ENCODE data around the gene PTHLH. TPM values are rescaled to one million over a fixed set of nuclear protein-coding genes. Genes with fewer than 3 reads are reported as not detected.

Gene PTHLH
- total and polyA plus RNA-seq, 4 donors, result 0.22 to 3.0 (median 0.37) TPM

- WGBS, 2 donors, result 45 to 47% methylated on average over 2 of the region's 2 CpGs
- Histone ChIP-seq H3K27me3 (ENCODE audit: control insufficient read depth in 3 of 3, insufficient read depth in 3 of 3, low read length in 2 of 3) (peaks cover 0 to 68% (median 38%) of the 10 kb centered on the region in 3 donors), H3K4me1 (ENCODE audit: control insufficient read depth in 5 of 5, insufficient read depth in 5 of 5, low read length in 5 of 5) (peaks cover 0 to 41% (median 4%) of the 10 kb centered on the region in 5 donors), H3K36me3 (ENCODE audit: control insufficient read depth in 4 of 4, insufficient read depth in 4 of 4, low read length in 4 of 4) (no peaks in the 10 kb centered on the region), H3K9me3 (ENCODE audit: control insufficient read depth in 4 of 4, insufficient read depth in 3 of 4, low read length in 3 of 4) (peaks cover 0 to 1% (median 0%) of the 10 kb centered on the region in 4 donors), H3K27ac (ENCODE audit: low read depth in 1 of 2, low read length in 1 of 2) (no peak overlapping the region), H3K4me3 (no peak overlapping the region), H3K9ac (ENCODE audit: insufficient read depth in 1 of 2, low read length in 2 of 2) (no peak overlapping the region)
- ATAC-seq (ENCODE audit: insufficient read depth, low FRiP score) (no peak), DNase-seq (no peak)
- TF ChIP-seq, protein P1, sequence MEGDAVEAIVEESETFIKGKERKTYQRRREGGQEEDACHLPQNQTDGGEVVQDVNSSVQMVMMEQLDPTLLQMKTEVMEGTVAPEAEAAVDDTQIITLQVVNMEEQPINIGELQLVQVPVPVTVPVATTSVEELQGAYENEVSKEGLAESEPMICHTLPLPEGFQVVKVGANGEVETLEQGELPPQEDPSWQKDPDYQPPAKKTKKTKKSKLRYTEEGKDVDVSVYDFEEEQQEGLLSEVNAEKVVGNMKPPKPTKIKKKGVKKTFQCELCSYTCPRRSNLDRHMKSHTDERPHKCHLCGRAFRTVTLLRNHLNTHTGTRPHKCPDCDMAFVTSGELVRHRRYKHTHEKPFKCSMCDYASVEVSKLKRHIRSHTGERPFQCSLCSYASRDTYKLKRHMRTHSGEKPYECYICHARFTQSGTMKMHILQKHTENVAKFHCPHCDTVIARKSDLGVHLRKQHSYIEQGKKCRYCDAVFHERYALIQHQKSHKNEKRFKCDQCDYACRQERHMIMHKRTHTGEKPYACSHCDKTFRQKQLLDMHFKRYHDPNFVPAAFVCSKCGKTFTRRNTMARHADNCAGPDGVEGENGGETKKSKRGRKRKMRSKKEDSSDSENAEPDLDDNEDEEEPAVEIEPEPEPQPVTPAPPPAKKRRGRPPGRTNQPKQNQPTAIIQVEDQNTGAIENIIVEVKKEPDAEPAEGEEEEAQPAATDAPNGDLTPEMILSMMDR (IDR thresholded peaks at IDR 0.05; ENCODE audit: control extremely low read depth, extremely low read depth), result no peak
These were observed 5.7 kb downstream of the PTHLH start for GRCh38 chr12:27966870-27967269.

- no peak overlapping the region for H3K27ac ChIP-seq (ENCODE audit: low read depth in 1 of 2, low read length in 1 of 2)
- DNase-seq (no peak), ATAC-seq (ENCODE audit: insufficient read depth, low FRiP score) (no peak)
- WGBS, 2 donors, result 78 to 81% methylated on average over 2 of the region's 2 CpGs
- no peak overlapping the region for H3K4me3 ChIP-seq
- H3K9ac ChIP-seq (ENCODE audit: insufficient read depth in 1 of 2, low read length in 2 of 2), result no peak overlapping the region
- peaks cover 0 to 35% (median 4%) of the 10 kb centered on the region in 5 donors for H3K4me1 ChIP-seq (ENCODE audit: control insufficient read depth in 5 of 5, insufficient read depth in 5 of 5, low read length in 5 of 5)
- H3K9me3 ChIP-seq (ENCODE audit: control insufficient read depth in 4 of 4, insufficient read depth in 3 of 4, low read length in 3 of 4), result peaks cover 0 to 1% (median 0%) of the 10 kb centered on the region in 4 donors
- TF ChIP-seq, protein P1 (IDR thresholded peaks at IDR 0.05; ENCODE audit: control extremely low read depth, extremely low read depth), result no peak
- H3K36me3 ChIP-seq (ENCODE audit: control insufficient read depth in 4 of 4, insufficient read depth in 4 of 4, low read length in 4 of 4), result no peaks in the 10 kb centered on the region
- H3K27me3 ChIP-seq (ENCODE audit: control insufficient read depth in 3 of 3, insufficient read depth in 3 of 3, low read length in 2 of 3), result peaks cover 0 to 59% (median 29%) of the 10 kb centered on the region in 3 donors
These were observed 6.6 kb downstream of the PTHLH start for GRCh38 chr12:27965966-27966365.

GRCh38 chr12:27965411-27965810 is 7.1 kb downstream of the PTHLH start:
- 0 to 32% methylated on average over 1 of the region's 1 CpG for WGBS, 2 donors
- H3K9ac ChIP-seq (ENCODE audit: insufficient read depth in 1 of 2, low read length in 2 of 2), result no peak overlapping the region
- no peak overlapping the region for H3K27ac ChIP-seq (ENCODE audit: low read depth in 1 of 2, low read length in 1 of 2)
- H3K27me3 ChIP-seq (ENCODE audit: control insufficient read depth in 3 of 3, insufficient read depth in 3 of 3, low read length in 2 of 3), result peaks cover 0 to 56% (median 28%) of the 10 kb centered on the region in 3 donors
- DNase-seq (no peak), ATAC-seq (ENCODE audit: insufficient read depth, low FRiP score) (no peak)
- TF ChIP-seq, protein P1 (IDR thresholded peaks at IDR 0.05; ENCODE audit: control extremely low read depth, extremely low read depth), result no peak
- no peak overlapping the region for H3K4me3 ChIP-seq
- peaks cover 0 to 30% (median 4%) of the 10 kb centered on the region in 5 donors for H3K4me1 ChIP-seq (ENCODE audit: control insufficient read depth in 5 of 5, insufficient read depth in 5 of 5, low read length in 5 of 5)
- H3K36me3 ChIP-seq (ENCODE audit: control insufficient read depth in 4 of 4, insufficient read depth in 4 of 4, low read length in 4 of 4), result no peaks in the 10 kb centered on the region
- H3K9me3 ChIP-seq (ENCODE audit: control insufficient read depth in 4 of 4, insufficient read depth in 3 of 4, low read length in 3 of 4), result peaks cover 0 to 1% (median 0%) of the 10 kb centered on the region in 4 donors

DNA sequence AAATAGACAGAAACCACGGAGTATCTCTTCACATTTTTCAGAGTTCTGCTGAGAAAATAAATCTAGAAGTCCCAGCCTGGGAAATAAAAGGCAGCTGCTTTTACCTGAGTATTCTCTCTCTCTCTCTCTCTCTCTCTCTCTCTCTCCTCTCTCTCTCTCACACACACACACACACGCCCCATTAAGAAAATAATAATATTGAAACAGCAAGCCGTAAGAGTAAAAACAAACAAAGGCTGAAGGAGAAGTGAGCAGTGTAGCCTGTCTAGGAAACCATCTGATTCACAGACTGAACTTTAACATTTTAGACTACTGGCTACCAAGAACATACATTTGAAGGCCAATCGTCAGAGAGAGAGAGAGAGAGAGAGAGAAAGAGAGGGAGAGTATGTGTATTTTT is 8.4 kb downstream of the PTHLH start:
- peaks cover 0 to 21% (median 1%) of the 10 kb centered on the region in 5 donors for H3K4me1 ChIP-seq (ENCODE audit: control insufficient read depth in 5 of 5, insufficient read depth in 5 of 5, low read length in 5 of 5)
- DNase-seq, result no peak
- no peaks in the 10 kb centered on the region for H3K36me3 ChIP-seq (ENCODE audit: control insufficient read depth in 4 of 4, insufficient read depth in 4 of 4, low read length in 4 of 4)
- TF ChIP-seq, protein P1 (IDR thresholded peaks at IDR 0.05; ENCODE audit: control extremely low read depth, extremely low read depth), result no peak
- H3K27me3 ChIP-seq (ENCODE audit: control insufficient read depth in 3 of 3, insufficient read depth in 3 of 3, low read length in 2 of 3), result peaks cover 0 to 51% (median 23%) of the 10 kb centered on the region in 3 donors
- WGBS, 2 donors, result 41 to 50% methylated on average over 4 of the region's 4 CpGs
- peaks cover 0 to 1% (median 0%) of the 10 kb centered on the region in 4 donors for H3K9me3 ChIP-seq (ENCODE audit: control insufficient read depth in 4 of 4, insufficient read depth in 3 of 4, low read length in 3 of 4)
- no peak overlapping the region for H3K4me3 ChIP-seq
- no peak overlapping the region for H3K27ac ChIP-seq (ENCODE audit: low read depth in 1 of 2, low read length in 1 of 2)
- H3K9ac ChIP-seq (ENCODE audit: insufficient read depth in 1 of 2, low read length in 2 of 2), result no peak overlapping the region
- no peak for ATAC-seq (ENCODE audit: insufficient read depth, low FRiP score)
